ENCODE results near the gene FBF1.

DNA sequence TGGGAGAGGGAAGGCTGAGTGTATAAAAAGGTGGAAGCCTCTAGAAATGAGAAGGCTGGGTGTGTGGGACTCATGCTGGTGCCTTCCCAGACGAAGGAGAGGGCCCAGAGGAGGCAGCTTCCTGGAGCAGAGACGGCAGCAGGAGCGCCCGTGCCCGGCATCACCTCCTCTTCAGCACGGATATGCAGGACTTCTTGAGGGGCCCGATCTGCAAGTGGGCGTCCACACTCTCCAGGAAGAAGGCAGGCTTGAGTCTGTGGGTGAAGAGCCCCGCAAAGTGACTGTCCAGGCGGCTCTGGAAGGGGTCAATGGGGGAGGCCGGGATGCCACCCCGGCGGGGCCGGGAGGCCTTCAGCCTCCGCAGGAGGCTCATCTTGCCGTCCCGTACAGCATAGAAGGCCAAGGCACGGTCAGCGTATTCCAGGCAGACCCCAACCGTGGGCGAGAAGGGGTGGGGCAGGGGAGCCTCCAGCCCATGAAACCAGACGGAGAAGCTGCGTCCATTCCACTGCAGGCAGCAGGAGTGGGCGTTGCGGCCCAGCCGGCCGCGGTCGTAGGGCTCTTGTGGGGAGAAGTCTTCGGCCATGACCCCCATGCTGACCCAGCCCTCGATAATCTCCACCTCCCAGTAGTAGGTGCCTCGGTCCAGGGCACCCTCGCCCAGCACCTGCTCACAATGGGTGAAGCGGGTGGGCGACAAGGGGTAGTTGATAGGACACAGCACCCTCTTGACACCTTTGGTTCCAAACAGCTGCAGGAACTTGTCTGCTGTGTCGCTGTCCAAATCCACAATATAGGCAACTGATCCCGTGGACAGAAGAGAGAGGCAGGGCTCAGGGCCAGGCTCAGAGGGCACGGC is 66.3 kb downstream of the FBF1 start:
- TF ChIP-seq POLR2A (IDR thresholded peaks at IDR 0.05): no peak
- TF ChIP-seq, protein P1, sequence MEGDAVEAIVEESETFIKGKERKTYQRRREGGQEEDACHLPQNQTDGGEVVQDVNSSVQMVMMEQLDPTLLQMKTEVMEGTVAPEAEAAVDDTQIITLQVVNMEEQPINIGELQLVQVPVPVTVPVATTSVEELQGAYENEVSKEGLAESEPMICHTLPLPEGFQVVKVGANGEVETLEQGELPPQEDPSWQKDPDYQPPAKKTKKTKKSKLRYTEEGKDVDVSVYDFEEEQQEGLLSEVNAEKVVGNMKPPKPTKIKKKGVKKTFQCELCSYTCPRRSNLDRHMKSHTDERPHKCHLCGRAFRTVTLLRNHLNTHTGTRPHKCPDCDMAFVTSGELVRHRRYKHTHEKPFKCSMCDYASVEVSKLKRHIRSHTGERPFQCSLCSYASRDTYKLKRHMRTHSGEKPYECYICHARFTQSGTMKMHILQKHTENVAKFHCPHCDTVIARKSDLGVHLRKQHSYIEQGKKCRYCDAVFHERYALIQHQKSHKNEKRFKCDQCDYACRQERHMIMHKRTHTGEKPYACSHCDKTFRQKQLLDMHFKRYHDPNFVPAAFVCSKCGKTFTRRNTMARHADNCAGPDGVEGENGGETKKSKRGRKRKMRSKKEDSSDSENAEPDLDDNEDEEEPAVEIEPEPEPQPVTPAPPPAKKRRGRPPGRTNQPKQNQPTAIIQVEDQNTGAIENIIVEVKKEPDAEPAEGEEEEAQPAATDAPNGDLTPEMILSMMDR (IDR thresholded peaks at IDR 0.05): no peak
